Gastroesophageal sphincter (tissue), 4 donors: ENCODE results near the gene ITGB5. TPM values are rescaled to one million over a fixed set of nuclear protein-coding genes. Genes with fewer than 3 reads are reported as not detected.

Source experiments
- ATAC-seq: fragments of 150-250 bp; one replicate; pipeline ENCODE4 v1.9.1; 2016; ENCODE audit warnings: mild to moderate bottlenecking, moderate library complexity
- H3K27ac ChIP-seq, 4 donors: fragments of 200-600 bp; sonication (generic) in 3 of 4; 1 replicate in 3 of 4; 2 replicates in 1 of 4; pipeline ENCODE4 v1.5.1; 2016 to 2019
- H3K27me3 ChIP-seq: fragments of 200-600 bp; sonication (generic); one replicate; pipeline ENCODE4 v1.5.1; 2019
- H3K36me3 ChIP-seq, 2 donors: fragments of 200-600 bp; sonication (generic); one replicate each; pipeline ENCODE4 v1.5.1; 2019; ENCODE audit warnings: control low read depth in 1 of 2
- H3K4me1 ChIP-seq, 3 donors: fragments of 200-600 bp; sonication (generic); 1 replicate in 2 of 3; 2 replicates in 1 of 3; pipeline ENCODE4 v1.5.1; 2016 to 2019; ENCODE audit warnings: control low read depth in 2 of 3
- H3K4me3 ChIP-seq, 2 donors: fragments of 200-600 bp; sonication (generic); one replicate each; pipeline ENCODE4 v1.5.1; 2019; ENCODE audit warnings: mild to moderate bottlenecking in 1 of 2, moderate library complexity in 1 of 2
- H3K9me3 ChIP-seq, 3 donors: fragments of 200-600 bp; sonication (generic); one replicate each; pipeline ENCODE4 v1.5.1; 2017 to 2019; ENCODE audit warnings: control low read depth in 2 of 3
- EP300 ChIP-seq: sonication (generic); formaldehyde crosslinking; IDR thresholded peaks from one replicate; pipeline ENCODE4 v1.6.1; 2017; ENCODE audit warnings: antibody characterized with exemption, mild to moderate bottlenecking
- POLR2A ChIP-seq, 2 donors: fragments of 450-650 bp; IDR thresholded peaks; one replicate each; pipeline ENCODE4 v1.6.1; 2017; ENCODE audit warnings: antibody characterized with exemption in 2 of 2, mild to moderate bottlenecking in 2 of 2, moderate library complexity in 1 of 2
- POLR2AphosphoS5 ChIP-seq: sonication (generic); formaldehyde crosslinking; IDR thresholded peaks from one replicate; pipeline ENCODE4 v1.6.1; 2017; ENCODE audit warnings: antibody characterized with exemption
- WGBS, 2 donors: methylation state at CpG; one replicate each; pipeline ENCODE4 v1.1.5; 2018; ENCODE audit warnings: low coverage in 1 of 2; 5-methylcytosine and 5-hydroxymethylcytosine counted together
- total RNA-seq, 4 donors: library from RNA; depleted of rRNA; stranded (reverse); fragments of >200 nt; gene quantifications; one replicate each; pipeline ENCODE4 v1.1.0, GENCODE V29; 2016
- TF ChIP-seq, protein P1 (sequence below), 4 experiments: fragments of 200-600 bp in 2 of 4; fragments of 450-650 bp in 2 of 4; sonication (generic) in 1 of 4; IDR thresholded peaks; one replicate each; pipeline ENCODE4 v1.5.1; 2017 to 2019; ENCODE audit warnings: antibody characterized with exemption in 4 of 4, mild to moderate bottlenecking in 2 of 4, moderate library complexity in 2 of 4

The ITGB5 gene
- total RNA-seq, 4 donors from 2014 or later = 125 to 312 (median 151) TPM

DNA sequence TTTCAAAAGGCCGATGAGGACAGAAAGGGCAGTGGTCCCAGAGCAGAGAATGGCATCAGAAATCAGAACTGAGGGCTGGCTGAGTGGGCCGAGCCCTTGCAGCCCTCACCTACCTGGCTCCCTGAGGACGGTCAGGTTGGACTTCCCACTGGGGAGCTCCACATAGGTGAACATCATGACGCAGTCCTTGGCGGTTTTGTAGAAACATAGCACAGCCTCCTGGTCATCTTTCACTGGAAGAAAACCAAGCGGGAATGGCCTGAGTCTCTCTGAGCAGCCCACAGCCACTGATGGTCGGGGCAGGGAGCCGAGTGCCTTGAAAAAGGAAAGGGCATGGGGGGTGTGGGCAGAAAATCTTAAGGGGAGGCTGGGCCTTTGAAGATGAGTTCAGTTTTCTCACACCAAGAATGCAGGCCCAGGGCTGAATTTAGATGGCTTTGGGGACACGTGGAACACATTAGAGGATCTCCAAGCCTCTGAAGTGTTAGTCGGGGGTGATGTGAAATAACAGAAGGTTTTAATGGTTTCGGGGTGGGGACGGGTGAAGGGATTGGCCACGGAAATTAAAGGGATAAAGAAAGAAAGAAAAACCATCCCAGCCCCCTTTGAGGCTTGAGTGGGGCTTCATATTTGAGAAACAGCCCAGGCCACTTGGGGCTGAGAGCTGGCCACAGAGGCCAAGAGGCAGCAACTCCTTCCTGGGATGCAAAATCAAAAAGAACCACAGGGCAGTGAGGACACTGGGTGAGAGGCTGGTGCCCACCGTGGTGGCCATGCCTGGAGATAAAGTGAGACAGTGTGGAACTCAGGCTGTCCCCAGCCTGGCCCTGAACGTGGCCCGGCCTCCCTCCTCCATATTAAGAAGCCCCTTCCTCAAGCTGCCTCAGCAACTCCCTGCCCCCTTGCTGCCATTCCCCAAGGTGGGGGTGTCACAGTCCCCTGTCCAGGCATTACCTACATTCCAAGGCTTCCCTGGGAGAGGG, 120.8 kb downstream of the ITGB5 start:
- TF ChIP-seq, protein P1, sequence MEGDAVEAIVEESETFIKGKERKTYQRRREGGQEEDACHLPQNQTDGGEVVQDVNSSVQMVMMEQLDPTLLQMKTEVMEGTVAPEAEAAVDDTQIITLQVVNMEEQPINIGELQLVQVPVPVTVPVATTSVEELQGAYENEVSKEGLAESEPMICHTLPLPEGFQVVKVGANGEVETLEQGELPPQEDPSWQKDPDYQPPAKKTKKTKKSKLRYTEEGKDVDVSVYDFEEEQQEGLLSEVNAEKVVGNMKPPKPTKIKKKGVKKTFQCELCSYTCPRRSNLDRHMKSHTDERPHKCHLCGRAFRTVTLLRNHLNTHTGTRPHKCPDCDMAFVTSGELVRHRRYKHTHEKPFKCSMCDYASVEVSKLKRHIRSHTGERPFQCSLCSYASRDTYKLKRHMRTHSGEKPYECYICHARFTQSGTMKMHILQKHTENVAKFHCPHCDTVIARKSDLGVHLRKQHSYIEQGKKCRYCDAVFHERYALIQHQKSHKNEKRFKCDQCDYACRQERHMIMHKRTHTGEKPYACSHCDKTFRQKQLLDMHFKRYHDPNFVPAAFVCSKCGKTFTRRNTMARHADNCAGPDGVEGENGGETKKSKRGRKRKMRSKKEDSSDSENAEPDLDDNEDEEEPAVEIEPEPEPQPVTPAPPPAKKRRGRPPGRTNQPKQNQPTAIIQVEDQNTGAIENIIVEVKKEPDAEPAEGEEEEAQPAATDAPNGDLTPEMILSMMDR (IDR thresholded peaks at IDR 0.05) = no peak
- TF ChIP-seq EP300 = no peak
- no peak for TF ChIP-seq POLR2AphosphoS5
- no peak for TF ChIP-seq POLR2A (IDR thresholded peaks at IDR 0.05)
- peaks cover 0 to 24% (median 4%) of the 10 kb centered on the region in 3 donors for H3K4me1 ChIP-seq
- WGBS, 2 donors = 84 to 91% methylated on average over 6 to 12 of the region's 16 CpGs
- no peak overlapping the region for H3K27ac ChIP-seq
- peaks cover 0 to 77% of the 10 kb centered on the region in 2 donors for H3K36me3 ChIP-seq
- no peak overlapping the region for H3K4me3 ChIP-seq
- H3K27me3 ChIP-seq = no peaks in the 10 kb centered on the region
- ATAC-seq = no peak
- no peaks in the 10 kb centered on the region for H3K9me3 ChIP-seq

DNA sequence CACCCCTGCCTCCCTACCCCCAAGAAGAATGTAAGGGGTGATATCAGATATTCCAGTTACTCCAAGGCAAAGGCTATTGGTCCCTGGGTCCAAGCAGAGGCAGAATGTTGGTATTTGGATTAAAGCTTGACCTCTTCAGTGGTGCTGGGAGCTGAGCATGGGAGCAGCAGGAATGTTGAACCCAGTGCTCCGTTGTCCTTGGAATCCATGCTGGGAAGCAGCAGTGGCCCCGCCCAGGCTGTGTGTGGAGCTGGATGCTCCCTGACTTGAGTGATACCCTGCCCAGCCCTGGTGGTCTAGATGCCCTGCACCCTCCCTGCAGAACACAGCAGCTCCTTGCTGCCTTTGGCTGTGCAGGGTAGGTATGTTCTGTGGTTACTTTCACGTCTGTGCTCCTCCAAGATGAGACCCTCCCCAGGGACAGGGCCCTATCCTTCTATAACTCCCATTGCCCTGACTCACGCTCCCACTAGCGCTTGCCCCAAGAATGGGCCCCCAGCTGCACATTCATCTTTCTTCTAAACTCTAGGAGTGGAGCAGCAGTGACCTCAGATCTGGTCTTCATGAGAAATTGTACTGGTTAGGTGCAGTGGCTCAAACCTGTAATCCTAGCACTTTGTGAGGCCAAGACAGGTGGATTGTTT, 121.8 kb downstream of the ITGB5 start:
- Histone ChIP-seq H3K4me1 (peaks cover 0 to 23% (median 4%) of the 10 kb centered on the region in 3 donors), H3K27ac (no peak overlapping the region), H3K36me3 (peaks cover 0 to 77% of the 10 kb centered on the region in 2 donors), H3K4me3 (no peak overlapping the region), H3K27me3 (no peaks in the 10 kb centered on the region), H3K9me3 (no peaks in the 10 kb centered on the region)
- no peak for ATAC-seq
- TF ChIP-seq POLR2AphosphoS5 (no peak), EP300 (no peak), POLR2A (IDR thresholded peaks at IDR 0.05) (no peak)
- TF ChIP-seq, protein P1 (IDR thresholded peaks at IDR 0.05) = no peak
- 92 to 94% methylated on average over 2 to 3 of the region's 5 CpGs for whole genome bisulfite sequencing, 2 donors

DNA sequence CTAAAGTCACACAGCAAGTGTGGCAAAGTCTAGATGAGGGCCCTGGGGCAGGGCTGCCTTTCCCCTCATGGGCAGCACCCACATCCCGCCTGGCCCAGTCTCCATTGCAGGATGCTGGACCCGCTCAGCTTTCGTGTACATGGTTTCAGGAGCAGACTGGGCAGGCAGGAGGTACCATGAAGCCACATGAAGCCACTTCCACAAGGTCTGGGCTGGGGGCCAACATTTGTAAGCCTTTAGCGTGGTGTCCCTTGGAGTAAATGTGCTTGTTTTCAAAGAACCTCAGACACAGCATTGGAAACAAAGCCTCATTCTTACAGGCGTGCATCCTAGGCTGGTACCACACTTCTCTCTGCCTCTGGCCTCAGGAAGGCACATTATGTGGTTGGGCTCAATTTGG, 122.4 kb downstream of the ITGB5 start:
- Histone ChIP-seq H3K4me3 (no peak overlapping the region), H3K27me3 (no peaks in the 10 kb centered on the region), H3K4me1 (peaks cover 0 to 19% (median 0%) of the 10 kb centered on the region in 3 donors), H3K9me3 (no peaks in the 10 kb centered on the region), H3K36me3 (peaks cover 0 to 72% of the 10 kb centered on the region in 2 donors), H3K27ac (no peak overlapping the region)
- ATAC-seq = no peak
- TF ChIP-seq POLR2AphosphoS5 = no peak
- no peak for TF ChIP-seq EP300
- TF ChIP-seq POLR2A (IDR thresholded peaks at IDR 0.05) = no peak
- TF ChIP-seq, protein P1 (IDR thresholded peaks at IDR 0.05) = no peak
- whole genome bisulfite sequencing, 2 donors = 58 to 100% methylated on average over 1 to 2 of the region's 5 CpGs

DNA sequence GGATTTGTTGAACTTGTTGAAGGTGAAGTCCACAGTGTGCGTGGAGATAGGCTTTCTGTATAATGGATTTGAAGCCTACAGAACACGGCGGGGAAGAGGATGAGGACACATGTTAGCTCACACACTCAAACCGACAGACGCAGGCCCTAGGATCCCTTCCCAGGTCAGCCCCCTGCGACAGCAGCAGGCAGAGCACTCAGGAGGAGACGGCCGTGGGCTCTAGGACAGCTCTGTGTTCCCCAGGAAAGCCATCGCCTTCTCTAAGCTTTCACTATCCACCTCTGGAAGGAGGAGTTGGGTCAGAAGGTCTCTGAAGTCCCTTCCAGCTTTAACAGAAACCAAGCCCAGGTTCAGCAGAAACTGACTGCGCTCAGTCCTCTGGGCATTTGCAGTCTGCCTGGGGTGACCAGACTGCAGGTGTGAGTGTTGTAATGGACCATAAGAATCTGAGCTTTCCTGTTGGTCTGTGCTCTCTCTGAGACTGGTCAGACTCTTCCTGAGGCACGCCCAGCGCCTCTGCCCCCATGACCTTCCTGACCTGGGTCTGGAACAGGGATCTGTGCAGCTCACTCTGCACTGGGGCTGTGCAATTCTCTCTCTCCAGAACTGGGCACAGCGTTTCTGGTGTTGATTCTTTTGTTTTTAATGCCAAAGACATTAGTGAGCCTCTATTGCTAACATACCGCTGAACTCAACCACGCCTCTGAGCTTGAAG, 123.4 kb downstream of the ITGB5 start:
- peak overlapping the region in 1 of 4 donors; percentile 73 for H3K27ac ChIP-seq
- WGBS, 2 donors = 73 to 89% methylated on average over 3 to 5 of the region's 15 CpGs
- H3K36me3 ChIP-seq = peaks cover 0 to 62% of the 10 kb centered on the region in 2 donors
- no peaks in the 10 kb centered on the region for H3K9me3 ChIP-seq
- H3K27me3 ChIP-seq = no peaks in the 10 kb centered on the region
- peaks cover 0 to 19% (median 0%) of the 10 kb centered on the region in 3 donors for H3K4me1 ChIP-seq
- ATAC-seq = no peak
- H3K4me3 ChIP-seq = no peak overlapping the region
- TF ChIP-seq, protein P1 (IDR thresholded peaks at IDR 0.05) = no peak
- TF ChIP-seq POLR2A (IDR thresholded peaks at IDR 0.05) (no peak), POLR2AphosphoS5 (no peak), EP300 (no peak)
